SHP77 (cell line): ENCODE measurements around the gene TJP3.

ENCODE experiments used
- DNase-seq, 2 experiments: peaks; one replicate each; lab custom pipeline; 2025; lab: John Stamatoyannopoulos, UW

The TJP3 gene

DNA sequence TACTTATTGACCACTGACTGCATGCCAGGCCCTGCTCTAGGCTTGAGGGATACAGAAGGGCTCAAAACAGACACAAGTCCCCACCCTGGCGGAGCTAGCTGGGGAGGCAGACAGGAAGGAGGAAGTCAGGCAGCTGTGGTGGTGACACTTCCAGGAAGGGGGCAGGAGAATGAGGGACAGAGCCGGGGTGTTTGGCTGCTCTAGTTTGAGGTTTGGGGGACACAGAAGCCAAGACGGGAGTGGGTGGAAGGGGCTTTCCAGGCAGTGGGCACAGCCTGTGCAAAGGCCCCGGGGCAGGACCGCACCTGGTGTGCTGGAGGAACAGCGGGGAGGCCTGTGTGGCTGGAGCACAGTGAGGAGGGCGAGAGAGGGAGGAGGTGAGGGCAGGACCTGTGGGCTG, 58.3 kb downstream of the TJP3 start:
- DNase-seq = no peak

DNA sequence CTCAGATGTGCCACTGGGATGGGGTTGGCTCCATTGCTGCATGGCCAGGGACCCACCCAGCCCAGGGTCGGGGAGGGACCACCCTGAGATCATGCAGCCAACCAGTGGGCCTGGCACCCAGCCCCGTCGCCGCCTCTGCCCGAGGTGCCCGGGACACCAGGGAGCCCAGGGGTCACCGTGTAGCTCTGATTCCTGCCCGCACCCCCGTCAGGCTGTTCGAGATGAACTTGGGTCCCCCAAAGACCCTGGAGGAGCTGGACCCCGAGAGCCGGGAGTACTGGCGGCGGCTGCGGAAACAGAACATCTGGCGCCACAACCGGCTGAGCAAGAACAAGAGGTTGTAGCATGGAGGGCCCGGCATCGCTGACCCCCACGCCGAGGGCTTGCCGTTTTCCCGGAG, 58.9 kb downstream of the TJP3 start:
- DNase-seq = no peak

DNA sequence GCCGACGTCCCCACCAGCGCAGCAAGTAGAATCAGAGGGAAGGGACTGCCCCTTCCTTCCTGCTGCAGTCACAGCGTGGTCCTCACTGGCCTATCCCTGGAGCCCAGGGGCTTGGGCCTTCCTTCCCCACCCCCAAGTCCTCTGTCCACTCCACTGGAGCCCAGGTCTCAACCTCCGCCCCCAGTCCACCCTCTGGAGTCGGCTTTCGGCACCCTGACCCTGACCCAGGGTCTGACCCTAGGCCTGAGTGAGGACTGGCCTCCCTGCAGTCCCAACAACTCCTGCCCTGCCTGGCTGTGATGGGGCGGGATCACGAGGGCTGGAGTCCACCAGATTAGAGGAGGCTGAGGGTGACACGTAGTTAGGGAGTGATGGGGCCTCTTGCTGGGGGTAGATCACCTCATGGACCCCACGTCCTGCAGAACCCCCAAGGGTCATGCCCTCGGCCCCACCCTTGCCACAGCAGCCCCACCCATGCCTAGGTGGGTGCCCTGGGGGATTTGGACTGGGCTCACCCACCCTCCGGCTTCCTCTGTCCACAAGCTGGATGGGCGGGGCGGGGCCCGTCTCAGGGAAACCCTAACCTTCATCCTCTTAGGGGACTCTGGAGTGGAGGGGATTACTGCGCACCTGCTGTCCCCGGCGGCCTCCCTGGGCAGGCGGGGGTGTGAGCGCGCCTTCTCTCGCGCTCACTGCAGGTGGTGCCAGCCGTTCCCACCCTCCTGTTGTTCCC, 60.0 kb downstream of the TJP3 start:
- no peak for DNase-seq

DNA sequence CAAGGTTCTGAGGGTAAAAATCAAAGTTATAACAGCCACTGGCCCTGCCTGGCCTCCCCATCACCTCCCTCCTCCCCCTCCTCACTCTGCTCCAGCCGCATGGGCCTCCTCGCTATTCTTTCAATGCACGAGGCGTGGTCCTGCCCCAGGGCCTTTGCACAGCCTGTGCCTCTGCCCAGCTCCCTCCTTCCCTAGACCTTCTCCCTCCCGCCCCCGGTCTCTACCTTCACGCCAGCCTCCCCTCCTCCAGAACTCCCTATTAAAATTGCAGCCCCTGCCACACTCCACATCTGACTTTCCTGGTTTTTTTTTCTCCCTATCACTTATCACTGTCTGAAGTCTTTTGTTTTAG, 60.5 kb downstream of the TJP3 start:
- no peak for DNase-seq

DNA sequence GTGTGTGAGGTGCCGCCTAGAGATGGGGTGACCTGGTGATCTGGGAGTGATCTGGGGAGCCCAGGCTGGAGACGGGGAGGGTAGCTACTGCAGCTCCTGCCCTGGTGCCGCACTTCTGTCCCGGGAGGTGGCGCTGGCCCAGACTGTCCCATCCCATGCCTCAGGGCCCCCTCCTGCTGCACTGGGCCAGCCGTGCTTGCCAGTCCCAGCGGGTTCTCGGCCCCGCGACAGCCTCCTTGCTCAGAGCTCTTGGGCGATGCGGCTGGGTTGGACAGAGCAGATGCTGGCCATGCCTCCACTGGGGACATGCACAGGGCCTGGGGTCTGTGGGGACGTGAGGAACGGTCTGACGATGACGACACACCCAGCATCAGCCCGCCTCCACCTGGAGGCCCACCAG, 61.3 kb downstream of the TJP3 start:
- no peak for DNase-seq

GRCh38 chr19:3770136-3770999, 62.2 kb downstream of the TJP3 start:
- no peak for DNase-seq

GRCh38 chr19:3771000-3771905, 63.1 kb downstream of the TJP3 start:
- DNase-seq = no peak

DNA sequence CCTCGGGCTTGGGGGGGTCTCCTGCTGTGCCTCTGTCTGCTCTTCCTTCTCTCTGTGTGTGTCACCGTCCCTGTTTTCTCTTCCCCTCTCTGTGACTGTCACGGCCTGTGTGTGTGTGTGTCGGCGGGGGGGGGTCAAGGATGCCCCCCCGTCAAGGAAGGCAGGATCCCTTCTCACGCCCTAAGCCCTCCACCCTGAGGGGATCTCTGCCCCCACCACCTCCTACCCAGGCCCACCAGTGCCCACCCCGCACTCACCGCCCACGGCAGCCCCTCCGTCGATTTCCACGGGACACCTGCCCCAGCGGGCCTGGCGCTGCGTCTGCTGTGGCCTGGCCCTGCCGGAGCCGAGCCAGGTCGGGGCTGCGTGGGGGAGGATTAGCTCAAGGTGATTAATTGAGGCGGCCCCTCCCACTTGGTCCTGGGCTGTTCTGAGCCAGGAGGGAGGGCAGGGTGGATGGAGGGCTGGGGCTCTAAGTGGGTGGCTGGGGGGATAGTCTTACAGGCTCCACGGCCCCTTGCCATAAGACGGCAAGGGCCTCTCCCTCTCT, 63.8 kb downstream of the TJP3 start, which contains the start of gene RAX2:
TSS of gene RAX2 (minus strand) at position 323 of the 550 bp plus-strand sequence. CDS start 486 bp downstream, outside the sequence.
- DNase-seq = no peak

DNA sequence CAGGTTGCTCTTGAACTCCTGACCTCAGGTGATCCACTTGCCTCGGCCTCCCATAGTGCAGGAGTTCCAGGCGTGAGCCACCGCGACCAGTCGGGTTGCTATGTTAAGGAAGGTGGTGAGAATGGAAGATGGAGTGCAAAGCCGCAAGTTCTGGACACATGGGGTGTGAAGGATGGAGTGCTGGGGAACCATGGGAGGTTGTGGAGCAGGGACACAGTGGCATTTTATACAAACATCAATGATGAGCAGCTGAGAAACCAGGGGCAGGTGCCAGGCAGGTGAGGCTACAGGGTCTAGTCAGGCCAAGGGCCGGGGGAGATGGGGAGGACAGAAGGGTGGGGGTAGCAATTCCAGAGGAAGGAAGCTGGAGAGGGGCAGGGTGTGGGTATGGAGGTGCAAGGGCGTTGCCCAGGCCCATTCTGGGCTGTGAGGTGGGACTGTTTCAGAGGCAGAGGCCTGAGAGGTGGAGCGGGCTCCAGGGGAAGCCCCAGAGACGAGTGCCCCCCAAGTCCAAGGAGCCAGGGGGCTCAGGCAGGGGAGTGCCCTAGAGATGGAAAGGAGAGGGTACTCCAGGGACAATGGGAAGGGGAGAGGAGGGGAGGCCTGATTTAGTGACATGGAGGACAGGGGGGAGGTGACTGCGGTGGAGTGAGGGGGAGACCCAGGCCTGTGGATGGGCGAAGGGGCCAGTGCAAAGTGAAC, 65.8 kb downstream of the TJP3 start:
- DNase-seq = no peak

GRCh38 chr19:3774621-3775373, 66.6 kb downstream of the TJP3 start:
- DNase-seq = no peak

- no peak for DNase-seq
Measured at GRCh38 chr19:3775374-3775711, 67.2 kb downstream of the TJP3 start.

- DNase-seq = no peak
Measured at GRCh38 chr19:3775831-3776230, 67.6 kb downstream of the TJP3 start.

DNA sequence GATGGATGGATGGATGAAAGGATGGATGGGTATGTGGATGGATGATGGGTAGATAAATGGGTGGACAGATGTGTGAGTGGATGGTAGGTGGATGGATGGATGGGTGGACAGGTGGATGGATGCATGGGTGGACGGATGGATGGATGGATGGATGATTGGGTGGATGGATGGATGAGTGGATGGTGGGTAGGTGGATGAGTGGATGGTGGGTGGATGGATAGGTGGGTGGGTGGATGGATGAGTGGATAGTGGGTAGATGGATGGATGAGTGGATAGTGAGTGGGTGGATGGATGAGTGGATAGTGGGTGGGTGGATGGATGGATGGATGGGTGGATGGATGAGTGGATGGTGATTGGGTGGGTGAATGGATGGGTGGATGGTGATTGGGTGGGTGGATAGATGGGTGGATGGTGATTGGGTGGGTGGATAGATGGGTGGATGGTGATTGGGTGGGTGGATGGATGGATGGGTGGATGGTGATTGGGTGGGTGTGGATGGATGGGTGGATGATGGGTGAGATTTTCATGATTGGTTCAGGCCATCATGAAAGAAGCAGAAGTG, 68.4 kb downstream of the TJP3 start:
- no peak for DNase-seq

- DNase-seq = no peak
Measured at GRCh38 chr19:3778104-3778867, 70.1 kb downstream of the TJP3 start.

GRCh38 chr19:3778899-3779723, 70.9 kb downstream of the TJP3 start:
- DNase-seq = no peak

DNA sequence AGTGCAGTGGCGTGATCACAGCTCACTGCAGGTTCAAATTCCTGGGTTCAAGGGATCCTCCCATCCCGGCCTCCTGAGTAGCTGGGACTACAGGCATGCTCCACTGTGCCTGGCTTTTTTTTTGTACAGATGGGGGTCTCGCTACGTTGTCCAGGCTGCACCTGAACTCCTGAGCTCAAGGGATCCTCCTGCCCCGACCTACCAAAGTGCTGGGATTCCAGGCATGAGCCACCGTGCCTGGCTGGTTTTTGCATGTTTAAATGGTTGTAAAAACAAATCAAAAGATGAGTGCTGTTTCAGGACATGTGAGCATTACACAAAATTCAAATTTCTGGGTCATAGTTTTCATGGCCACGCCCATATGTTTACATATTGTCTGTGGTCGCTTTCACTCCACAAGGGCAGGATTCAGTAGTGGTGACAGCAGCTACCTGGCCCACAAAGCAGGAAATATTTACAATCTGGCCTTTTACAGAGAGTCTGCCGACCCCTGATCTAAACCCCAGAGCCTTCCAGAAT, 72.7 kb downstream of the TJP3 start:
- no peak for DNase-seq

DNA sequence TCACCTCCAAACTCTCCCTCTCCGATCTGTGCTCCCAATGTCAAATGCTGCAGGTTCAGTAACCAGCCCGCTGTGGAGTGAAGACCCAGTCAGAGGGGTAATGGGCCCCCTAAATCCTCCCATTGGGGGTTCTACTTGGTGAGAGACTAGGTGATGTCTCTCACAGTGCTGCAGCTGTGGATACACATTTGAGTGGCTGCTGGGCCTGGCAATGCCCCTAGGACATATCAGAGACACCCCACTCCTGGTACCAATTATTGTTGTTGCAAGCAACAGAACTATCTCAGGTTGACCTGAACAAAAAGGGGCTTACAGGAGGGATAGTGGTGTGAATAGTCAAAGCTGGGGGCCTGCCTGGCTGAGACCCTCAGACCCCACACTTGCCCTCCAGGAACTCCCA, 73.4 kb downstream of the TJP3 start:
- no peak for DNase-seq

DNA sequence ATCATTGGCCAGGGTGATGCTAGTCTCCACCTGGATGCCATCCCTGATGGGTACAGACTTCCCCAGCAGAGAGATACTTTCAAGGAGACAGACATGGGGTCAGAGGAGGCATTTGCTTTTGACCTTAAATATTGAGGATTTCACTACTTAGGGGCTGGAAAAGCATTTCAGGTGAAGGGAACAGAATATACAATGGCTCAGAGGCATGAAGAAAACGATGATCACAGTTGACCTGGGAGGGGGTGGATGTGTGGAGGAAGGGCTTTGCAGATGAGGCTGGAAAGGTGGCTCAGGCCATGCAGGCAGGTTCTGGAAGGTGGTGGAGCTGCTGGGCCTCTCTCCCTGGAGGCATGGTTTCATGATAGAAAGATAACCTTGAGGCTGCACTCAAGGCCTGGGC, 74.1 kb downstream of the TJP3 start:
- no peak for DNase-seq

DNA sequence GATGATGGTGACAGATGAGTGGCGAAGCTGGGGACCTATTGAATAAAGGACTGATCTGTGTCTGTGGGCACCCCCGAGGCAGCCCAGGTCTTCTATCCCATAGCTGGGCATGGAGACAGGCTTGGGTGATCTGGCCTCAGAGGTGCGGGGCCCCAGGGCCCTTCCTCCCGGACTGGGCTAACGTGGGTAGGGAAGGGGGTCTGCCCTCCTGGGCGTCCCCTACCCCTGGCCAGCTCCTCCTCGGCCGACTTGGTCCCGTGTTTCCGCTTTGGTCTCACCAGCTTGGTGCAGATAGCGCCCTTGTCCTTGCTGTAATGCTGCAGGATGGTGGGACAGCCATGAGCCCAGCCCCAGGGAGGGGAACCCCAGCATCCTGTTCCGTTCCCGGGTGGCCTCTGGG, 74.7 kb downstream of the TJP3 start:
- DNase-seq = no peak
